Activated naive CD4-positive, alpha-beta T cell (primary cell): ENCODE data around the gene MTRFR.
A peak's percentile ranks its signal among the peaks of the same experiment; 100 is the strongest.
"Not testable (repeated sequence)": the region's sequence is repeated elsewhere in the genome, so short reads cannot be mapped to it uniquely, and the experiment has no call there.

Source experiments
- DNase-seq, 4 experiments: peaks; one replicate each; lab custom pipeline; 2025; lab: John Stamatoyannopoulos, UW

Gene MTRFR

GRCh38 chr12:123232807-123233504 lies at the start of gene MTRFR, which contains the start of gene MPHOSPH9:
Gene MTRFR (plus strand): TSS chr12:123233436. CDS start chr12:123253675, 20,239 bp downstream.
Gene MPHOSPH9 (minus strand): TSS chr12:123233141. CDS start chr12:123230364, 2,777 bp downstream.
- DNase-seq, result peak; percentile 97 to 100 (median 99)

- DNase-seq, result no peak
Measured at GRCh38 chr12:123187637-123188036, 45.6 kb upstream of the MTRFR start.

- DNase-seq, result no peak
Measured at GRCh38 chr12:123199936-123200335, 33.3 kb upstream of the MTRFR start.

- no peak for DNase-seq
Measured at GRCh38 chr12:123200414-123200813, 32.8 kb upstream of the MTRFR start.

- not testable (repeated sequence) for DNase-seq
Measured at GRCh38 chr12:123206794-123207193, 26.4 kb upstream of the MTRFR start.

GRCh38 chr12:123207815-123208214 lies 25.4 kb upstream of the MTRFR start:
- not testable (repeated sequence) for DNase-seq

- peak in 2 of 4 experiments; percentile 15 to 22 for DNase-seq
Measured at GRCh38 chr12:123223241-123223668, 10.0 kb upstream of the MTRFR start.

GRCh38 chr12:123225443-123225842 lies 7.8 kb upstream of the MTRFR start:
- no peak for DNase-seq

GRCh38 chr12:123227581-123228258 lies 5.5 kb upstream of the MTRFR start:
- DNase-seq, result no peak

GRCh38 chr12:123229051-123229450 lies 4.2 kb upstream of the MTRFR start:
- DNase-seq, result no peak

GRCh38 chr12:123231931-123232330 lies 1.3 kb upstream of the MTRFR start:
- DNase-seq, result no peak

- no peak for DNase-seq
Measured at GRCh38 chr12:123232472-123232806, 797 bp upstream of the MTRFR start.

GRCh38 chr12:123233505-123234308 lies 471 bp downstream of the MTRFR start:
- no peak for DNase-seq

- DNase-seq, result peak in 3 of 4 experiments; percentile 31 to 67 (median 58)
Measured at GRCh38 chr12:123237646-123238329, 4.6 kb downstream of the MTRFR start.

GRCh38 chr12:123238330-123238682 lies 5.1 kb downstream of the MTRFR start:
- no peak for DNase-seq

GRCh38 chr12:123238961-123239360 lies 5.7 kb downstream of the MTRFR start:
- no peak for DNase-seq

GRCh38 chr12:123242116-123242904 lies 9.1 kb downstream of the MTRFR start:
- DNase-seq, result peak in 1 of 4 experiments; percentile 17

- DNase-seq, result no peak
Measured at GRCh38 chr12:123243671-123244262, 10.5 kb downstream of the MTRFR start.

GRCh38 chr12:123245678-123246077 lies 12.4 kb downstream of the MTRFR start:
- no peak for DNase-seq

GRCh38 chr12:123248129-123248528 lies 14.9 kb downstream of the MTRFR start:
- not testable (repeated sequence) for DNase-seq
